Measurements from ENCODE around the gene METTL16. TPM values are rescaled to one million over a fixed set of nuclear protein-coding genes. Genes with fewer than 3 reads are reported as not detected.
A peak's percentile ranks its signal among the peaks of the same experiment; 100 is the strongest.

METTL16 gene
- total and polyA plus RNA-seq, 10 donors = 17.1 to 38.2 (median 27.8) TPM

GRCh38 chr17:2405247-2405926 is 106.3 kb downstream of the METTL16 start:
- Histone ChIP-seq H3K9me3 (no peaks in the 10 kb centered on the region), H3K4me1 (peaks cover 0 to 55% (median 24%) of the 10 kb centered on the region in 6 donors), H3K27ac (peak overlapping the region in 4 of 8 donors; percentile 10 to 100 (median 43)), H3K36me3 (peaks cover 0 to 5% (median 0%) of the 10 kb centered on the region in 6 donors), H3K4me3 (no peak overlapping the region), H3K27me3 (replicated peaks in 1 of 7) (no peaks in the 10 kb centered on the region)
- no peak for TF ChIP-seq CTCF (IDR thresholded peaks at IDR 0.05 in 8 of 11, conservative IDR thresholded peaks at IDR 0.05 in 3 of 11)
- no peak for TF ChIP-seq POLR2A (IDR thresholded peaks at IDR 0.05)
- TF ChIP-seq POLR2AphosphoS5 (IDR thresholded peaks at IDR 0.05) = no peak
- no peak for DNase-seq
- 78 to 89% (median 84%) methylated on average over 14 of the region's 14 CpGs for WGBS, 5 donors
- intact Hi-C loops (cut with DNase I; ENCODE audit: low total_unique reads) = no loop called here

GRCh38 chr17:2403044-2403443 is 108.6 kb downstream of the METTL16 start:
- H3K27ac ChIP-seq = peak overlapping the region in 2 of 8 donors; percentile 97 to 100
- 93 to 97% (median 95%) methylated on average over 4 of the region's 4 CpGs for WGBS, 5 donors

DNA sequence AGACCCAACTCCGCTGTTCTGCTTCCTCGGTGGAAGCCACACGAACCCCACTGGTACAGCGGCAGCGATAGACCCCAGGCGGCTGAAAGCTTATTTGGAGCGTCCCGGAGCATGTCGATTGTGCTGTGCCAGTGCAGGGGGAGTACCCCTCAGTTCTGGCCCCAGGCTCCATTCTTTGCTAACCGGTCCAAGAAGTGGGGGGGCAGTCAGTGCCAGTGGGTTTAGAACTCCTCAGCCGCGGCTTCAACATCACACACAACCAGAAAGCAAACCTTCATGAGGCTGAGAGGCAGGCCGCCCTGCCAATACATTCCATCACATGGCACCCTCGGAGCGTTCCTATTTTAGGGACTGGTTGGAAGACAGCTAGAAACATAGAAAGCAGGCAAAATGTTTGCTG is 109.1 kb downstream of the METTL16 start:
- TF ChIP-seq CTCF (IDR thresholded peaks at IDR 0.05 in 8 of 11, conservative IDR thresholded peaks at IDR 0.05 in 3 of 11) (no peak), POLR2AphosphoS5 (IDR thresholded peaks at IDR 0.05) (no peak), POLR2A (IDR thresholded peaks at IDR 0.05) (no peak)
- Histone ChIP-seq H3K27ac (peak overlapping the region; percentile 92 to 100 (median 98)), H3K9me3 (no peaks in the 10 kb centered on the region), H3K4me3 (peak overlapping the region in 7 of 8 donors; percentile 78 to 99 (median 94)), H3K36me3 (peaks cover 0 to 5% (median 0%) of the 10 kb centered on the region in 6 donors), H3K27me3 (replicated peaks in 1 of 7) (no peaks in the 10 kb centered on the region), H3K4me1 (peaks cover 12 to 73% (median 44%) of the 10 kb centered on the region in 6 donors)
- WGBS, 5 donors = 22 to 29% (median 29%) methylated on average over 12 to 15 of the region's 15 CpGs
- DNase-seq = peak; percentile 81
- intact Hi-C loops (cut with DNase I; ENCODE audit: low total_unique reads) = no loop called here

More at GRCh38 chr17:2403044-2403443, 108.6 kb downstream of the METTL16 start:
- H3K9me3 ChIP-seq = no peaks in the 10 kb centered on the region
- H3K36me3 ChIP-seq = peaks cover 0 to 5% (median 0%) of the 10 kb centered on the region in 6 donors
- no peaks in the 10 kb centered on the region for H3K27me3 ChIP-seq (replicated peaks in 1 of 7)
- intact Hi-C loops (cut with DNase I; ENCODE audit: low total_unique reads) = no loop called here
- TF ChIP-seq POLR2AphosphoS5 (IDR thresholded peaks at IDR 0.05) = no peak
- no peak for TF ChIP-seq CTCF (IDR thresholded peaks at IDR 0.05 in 8 of 11, conservative IDR thresholded peaks at IDR 0.05 in 3 of 11)
- TF ChIP-seq POLR2A (IDR thresholded peaks at IDR 0.05) = no peak
- no peak overlapping the region for H3K4me3 ChIP-seq
- H3K4me1 ChIP-seq = peaks cover 7 to 69% (median 39%) of the 10 kb centered on the region in 6 donors
- DNase-seq = no peak

- no peaks in the 10 kb centered on the region for H3K9me3 ChIP-seq
- TF ChIP-seq POLR2A (IDR thresholded peaks at IDR 0.05) (peak in 1 of 3 donors; percentile 82), POLR2AphosphoS5 (IDR thresholded peaks at IDR 0.05) (peak; percentile 79 to 88 (median 85)), CTCF (IDR thresholded peaks at IDR 0.05 in 8 of 11, conservative IDR thresholded peaks at IDR 0.05 in 3 of 11) (peak in 2 of 11 experiments; percentile 4 to 7)
- 0 to 1% (median 1%) methylated on average over 12 to 72 of the region's 72 CpGs for WGBS, 5 donors
- H3K4me3 ChIP-seq = peak overlapping the region; percentile 33 to 99 (median 91)
- no peaks in the 10 kb centered on the region for H3K27me3 ChIP-seq (replicated peaks in 1 of 7)
- H3K27ac ChIP-seq = peak overlapping the region; percentile 92 to 100 (median 98)
- H3K36me3 ChIP-seq = peaks cover 0 to 3% (median 0%) of the 10 kb centered on the region in 6 donors
- peaks cover 21 to 76% (median 53%) of the 10 kb centered on the region in 6 donors for H3K4me1 ChIP-seq
- intact Hi-C loops (cut with DNase I; ENCODE audit: low total_unique reads) = no loop called here
- DNase-seq = peak; percentile 100
Measured at GRCh38 chr17:2401426-2402221, 110.1 kb downstream of the METTL16 start.
